HL-60/S4 treated with phorbol 12-myristate 13-acetate at 8.2 ng/mL for 4 days and 3 days (cell line): Measurements from ENCODE around the gene EFEMP1.
"Not testable (repeated sequence)": the region's sequence is repeated elsewhere in the genome, so short reads cannot be mapped to it uniquely, and the experiment has no call there.

Experiments
- in situ Hi-C: fragments of 300-500 bp; cut with MboI; formaldehyde crosslinking; loops from 2 replicates; pipeline ENCODE4 v1.15.0; 2022; ENCODE audit warnings: low sequenced_read_pairs

The EFEMP1 gene

GRCh38 chr2:55837073-55837472 is 86.5 kb downstream of the EFEMP1 start:
- in situ Hi-C loops: no loop called here

- in situ Hi-C loops: not testable (repeated sequence)
Measured at GRCh38 chr2:55831671-55832410, 91.7 kb downstream of the EFEMP1 start.

GRCh38 chr2:55827855-55828254 is 95.7 kb downstream of the EFEMP1 start:
- in situ Hi-C loops: no loop called here

- in situ Hi-C loops: not testable (repeated sequence)
Measured at GRCh38 chr2:55827428-55827827, 96.2 kb downstream of the EFEMP1 start.

GRCh38 chr2:55826246-55826645 is 97.3 kb downstream of the EFEMP1 start:
- in situ Hi-C loops: no loop called here

- in situ Hi-C loops: no loop called here
Measured at GRCh38 chr2:55824551-55825096, 99.0 kb downstream of the EFEMP1 start.
